Measurements from ENCODE around the gene LEF1.

DNA sequence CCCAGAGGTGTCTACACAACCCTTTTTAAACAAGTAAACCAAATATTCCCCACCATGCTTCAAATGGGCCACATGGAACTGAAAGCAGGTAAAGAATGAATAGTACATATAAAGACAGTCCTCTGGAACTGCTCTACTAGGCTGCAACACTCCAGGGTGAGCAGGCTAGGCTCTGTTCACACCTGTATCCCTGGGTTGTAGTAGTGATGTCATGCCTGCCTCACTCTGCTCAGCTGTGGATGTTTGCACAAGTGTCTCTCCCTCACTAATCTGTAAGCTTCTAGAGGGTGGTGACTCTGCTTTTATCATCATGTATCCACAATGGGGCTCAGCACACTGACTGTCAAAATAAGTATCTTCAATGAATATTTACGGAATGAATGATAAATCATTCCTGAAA, 20.4 kb downstream of the LEF1 start:
- TF ChIP-seq, protein P1, sequence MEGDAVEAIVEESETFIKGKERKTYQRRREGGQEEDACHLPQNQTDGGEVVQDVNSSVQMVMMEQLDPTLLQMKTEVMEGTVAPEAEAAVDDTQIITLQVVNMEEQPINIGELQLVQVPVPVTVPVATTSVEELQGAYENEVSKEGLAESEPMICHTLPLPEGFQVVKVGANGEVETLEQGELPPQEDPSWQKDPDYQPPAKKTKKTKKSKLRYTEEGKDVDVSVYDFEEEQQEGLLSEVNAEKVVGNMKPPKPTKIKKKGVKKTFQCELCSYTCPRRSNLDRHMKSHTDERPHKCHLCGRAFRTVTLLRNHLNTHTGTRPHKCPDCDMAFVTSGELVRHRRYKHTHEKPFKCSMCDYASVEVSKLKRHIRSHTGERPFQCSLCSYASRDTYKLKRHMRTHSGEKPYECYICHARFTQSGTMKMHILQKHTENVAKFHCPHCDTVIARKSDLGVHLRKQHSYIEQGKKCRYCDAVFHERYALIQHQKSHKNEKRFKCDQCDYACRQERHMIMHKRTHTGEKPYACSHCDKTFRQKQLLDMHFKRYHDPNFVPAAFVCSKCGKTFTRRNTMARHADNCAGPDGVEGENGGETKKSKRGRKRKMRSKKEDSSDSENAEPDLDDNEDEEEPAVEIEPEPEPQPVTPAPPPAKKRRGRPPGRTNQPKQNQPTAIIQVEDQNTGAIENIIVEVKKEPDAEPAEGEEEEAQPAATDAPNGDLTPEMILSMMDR (conservative IDR thresholded peaks at IDR 0.05 in 1 of 2, IDR thresholded peaks at IDR 0.05 in 1 of 2; ENCODE audit: extremely low read depth in 1 of 2, insufficient read depth in 1 of 2, low read depth in 1 of 2, low read length in 2 of 2) = no peak
- TF ChIP-seq EZH2 (IDR thresholded peaks at IDR 0.05; ENCODE audit: borderline replicate concordance, low read length) = no peak

All from mammary epithelial cell (primary cell).